H1 (cell line): Measurements from ENCODE around the gene DKKL1. TPM values are rescaled to one million over a fixed set of nuclear protein-coding genes. Genes with fewer than 3 reads are reported as not detected.

Source experiments
- CTCF ChIA-PET: fragments of 300-600 bp; sonication (Branson Sonifier 250); formaldehyde crosslinking; loops from one replicate; lab custom pipeline; 2021; ENCODE audit not compliant: partially characterized antibody; lab: Charles Lee
- POLR2A ChIA-PET: fragments of 300-600 bp; sonication (Branson Sonifier 250); formaldehyde crosslinking; loops from one replicate; lab custom pipeline; 2021; ENCODE audit warnings: inconsistent platforms; ENCODE audit not compliant: partially characterized antibody; lab: Charles Lee
- DNase-seq, 2 experiments: peaks; one replicate each; pipeline versions ENCODE4 v3.0.0 to v3.0.0-alpha.2; 2010 to 2022; ENCODE audit warnings: low spot score in 2 of 2, low read depth in 1 of 2, mixed read lengths in 1 of 2
- FAIRE-seq: peaks from 2 replicates; lab custom pipeline; 2011; peaks lifted over from hg19 to GRCh38; lab: Jason Lieb, UNC
- H2AFZ ChIP-seq: 2 replicates; pipeline ENCODE4 v1.8.1; 2012; ENCODE audit warnings: low read length, inconsistent platforms
- H2AK5ac ChIP-seq: 2 replicates; pipeline ENCODE4 v1.6.1; 2013; ENCODE audit warnings: low read depth, low read length
- H2BK120ac ChIP-seq: replicated peaks from 2 replicates; pipeline ENCODE3; 2013; ENCODE audit warnings: low read depth, low read length, inconsistent platforms
- H2BK12ac ChIP-seq: 2 replicates; pipeline ENCODE4 v1.6.1; 2013; ENCODE audit warnings: low read depth, low read length
- H2BK15ac ChIP-seq: 2 replicates; pipeline ENCODE4 v1.6.1; 2013; ENCODE audit warnings: low read length
- H2BK20ac ChIP-seq: 2 replicates; pipeline ENCODE4 v1.6.1; 2013; ENCODE audit warnings: low read length
- H2BK5ac ChIP-seq: 2 replicates; pipeline ENCODE4 v1.6.1; 2013; ENCODE audit warnings: low read depth, low read length
- H3K14ac ChIP-seq: 2 replicates; pipeline ENCODE4 v1.6.1; 2013; ENCODE audit warnings: inconsistent platforms; ENCODE audit not compliant: insufficient read length
- H3K18ac ChIP-seq: 2 replicates; pipeline ENCODE4 v1.6.1; 2013; ENCODE audit warnings: low read length; ENCODE audit errors: extremely low read depth
- H3K23ac ChIP-seq: 2 replicates; pipeline ENCODE4 v1.6.1; 2013; ENCODE audit warnings: inconsistent platforms; ENCODE audit not compliant: insufficient read length
- H3K23me2 ChIP-seq: 2 replicates; pipeline ENCODE4 v1.6.1; 2013; ENCODE audit warnings: low read depth, low read length
- H3K27ac ChIP-seq: 2 replicates; pipeline ENCODE4 v1.6.1; 2011; ENCODE audit warnings: low read depth, low read length, inconsistent platforms
- H3K27me3 ChIP-seq, 4 experiments: replicated peaks in 1 of 4; 1 replicate in 1 of 4; 2 replicates in 3 of 4; pipeline versions ENCODE4 v1.6.1 to v1.8.1; 2011 to 2013; ENCODE audit warnings: low read length in 3 of 4, mild to moderate bottlenecking in 3 of 4, inconsistent platforms in 2 of 4, mixed read lengths in 2 of 4, moderate library complexity in 1 of 4; ENCODE audit not compliant: control insufficient read depth in 3 of 4, insufficient read depth in 3 of 4; ENCODE audit errors: extremely low read depth in 1 of 4
- H3K36me3 ChIP-seq, 4 experiments: 2 replicates each; pipeline versions ENCODE4 v1.6.1 to v1.8.1; 2011 to 2013; ENCODE audit warnings: mild to moderate bottlenecking in 4 of 4, low read length in 3 of 4, moderate library complexity in 2 of 4, control low read depth in 1 of 4, inconsistent platforms in 1 of 4; ENCODE audit not compliant: insufficient read depth in 4 of 4, control insufficient read depth in 2 of 4
- H3K4ac ChIP-seq: replicated peaks from 2 replicates; pipeline ENCODE3; 2013; ENCODE audit warnings: low read length, low read depth, mixed read lengths, inconsistent platforms; ENCODE audit not compliant: insufficient read length
- H3K4me1 ChIP-seq, 4 experiments: replicated peaks in 1 of 4; 1 replicate in 1 of 4; 2 replicates in 3 of 4; pipeline versions ENCODE4 v1.6.1 to v1.8.1; 2011 to 2013; ENCODE audit warnings: low read length in 3 of 4, inconsistent platforms in 2 of 4, mixed read lengths in 1 of 4; ENCODE audit not compliant: insufficient read depth in 4 of 4, control insufficient read depth in 3 of 4
- H3K4me2 ChIP-seq, 2 experiments: 2 replicates each; pipeline versions ENCODE4 v1.6.1 to v1.8.1; 2011 to 2013; ENCODE audit warnings: low read depth in 2 of 2, low read length in 2 of 2, control low read depth in 1 of 2, inconsistent platforms in 1 of 2, mild to moderate bottlenecking in 1 of 2; ENCODE audit not compliant: insufficient read depth in 1 of 2
- H3K4me3 ChIP-seq, 4 experiments: fragments of 200-600, 300-600 bp in 1 of 4; sonication (generic), shearing (Covaris generic), sonication (Bioruptor Twin) in 1 of 4; 2 replicates each; pipeline versions ENCODE4 v1.5.1 to v1.8.1; 2011 to 2016; ENCODE audit warnings: low read length in 4 of 4, low read depth in 3 of 4, control low read depth in 2 of 4, inconsistent platforms in 2 of 4, mild to moderate bottlenecking in 2 of 4, mixed read lengths in 1 of 4, moderate library complexity in 1 of 4; ENCODE audit not compliant: insufficient read depth in 2 of 4; ENCODE audit errors: extremely low read depth in 1 of 4
- H3K56ac ChIP-seq: replicated peaks from 2 replicates; pipeline ENCODE3; 2013; ENCODE audit warnings: low read depth, mild to moderate bottlenecking, mixed read lengths, low read length, inconsistent platforms; ENCODE audit not compliant: insufficient read length
- H3K79me1 ChIP-seq: 2 replicates; pipeline ENCODE4 v1.6.1; 2013; ENCODE audit warnings: low read depth, low read length, control low read depth
- H3K79me2 ChIP-seq, 2 experiments: 2 replicates each; pipeline versions ENCODE4 v1.6.1 to v1.8.1; 2012 to 2013; ENCODE audit warnings: low read length in 2 of 2, mild to moderate bottlenecking in 2 of 2, inconsistent platforms in 1 of 2; ENCODE audit not compliant: insufficient read depth in 2 of 2, control insufficient read depth in 1 of 2
- H3K9ac ChIP-seq, 4 experiments: replicated peaks in 1 of 4; 1 replicate in 1 of 4; 2 replicates in 3 of 4; pipeline versions ENCODE4 v1.6.1 to v1.8.1; 2011 to 2013; ENCODE audit warnings: low read depth in 3 of 4, low read length in 3 of 4, control low read depth in 2 of 4, mild to moderate bottlenecking in 2 of 4, moderate library complexity in 2 of 4, inconsistent platforms in 1 of 4; ENCODE audit errors: extremely low read depth in 1 of 4
- H3K9me3 ChIP-seq, 2 experiments: 2 replicates each; pipeline versions ENCODE4 v1.6.1 to v1.8.1; 2012 to 2013; ENCODE audit warnings: mild to moderate bottlenecking in 2 of 2, moderate library complexity in 2 of 2, control low read depth in 1 of 2, inconsistent platforms in 1 of 2, low read depth in 1 of 2, low read length in 1 of 2, mixed read lengths in 1 of 2; ENCODE audit not compliant: insufficient read depth in 2 of 2
- H4K20me1 ChIP-seq, 2 experiments: replicated peaks in 1 of 2; 2 replicates each; pipeline versions ENCODE3 to v1.8.1; 2011 to 2013; ENCODE audit warnings: inconsistent platforms in 2 of 2, low read length in 2 of 2, mild to moderate bottlenecking in 1 of 2; ENCODE audit not compliant: insufficient read depth in 2 of 2, control insufficient read depth in 1 of 2
- H4K5ac ChIP-seq: 2 replicates; pipeline ENCODE4 v1.6.1; 2013; ENCODE audit warnings: low read length, low read depth, mixed read lengths, inconsistent platforms; ENCODE audit not compliant: insufficient read length
- H4K8ac ChIP-seq: 2 replicates; pipeline ENCODE4 v1.8.0; 2013; ENCODE audit warnings: mild to moderate bottlenecking, moderate library complexity, low read length, inconsistent platforms; ENCODE audit not compliant: insufficient read depth; ENCODE audit errors: extremely low read depth
- H4K91ac ChIP-seq: replicated peaks from 2 replicates; pipeline ENCODE3; 2013; ENCODE audit warnings: low read length, mixed read lengths, inconsistent platforms; ENCODE audit not compliant: insufficient read length
- CTCF ChIP-seq, 3 experiments: IDR thresholded peaks; 1 replicate in 2 of 3; 2 replicates in 1 of 3; pipeline versions ENCODE4 v1.5.1 to v1.6.1; 2011; ENCODE audit warnings: low read length in 3 of 3, mild to moderate bottlenecking in 3 of 3, inconsistent platforms in 2 of 3, low read depth in 1 of 3, moderate library complexity in 1 of 3; ENCODE audit not compliant: insufficient read depth in 1 of 3; ENCODE audit errors: control extremely low read depth in 1 of 3
- RAD21 ChIP-seq, 2 experiments: IDR thresholded peaks in 1 of 2; conservative IDR thresholded peaks in 1 of 2; 2 replicates each; pipeline ENCODE4 v1.6.1; 2011; ENCODE audit warnings: low read depth in 2 of 2, low read length in 2 of 2, improper control_type of control experiment in 1 of 2, inconsistent platforms in 1 of 2, mild to moderate bottlenecking in 1 of 2, moderate library complexity in 1 of 2
- SP1 ChIP-seq: IDR thresholded peaks from 2 replicates; pipeline ENCODE4 v1.6.1; 2011; ENCODE audit warnings: low read depth, low read length
- WGBS, 2 experiments: shearing (Covaris generic) in 1 of 2; methylation state at CpG; one replicate each; pipeline versions ENCODE4 v1.1.6 to v1.1.7; 2013 to 2015; ENCODE audit warnings: low lambda C conversion rate in 2 of 2, mixed read lengths in 2 of 2, inconsistent platforms in 1 of 2, low coverage in 1 of 2, missing lambda C conversion rate in 1 of 2; ENCODE audit not compliant: insufficient replicate concordance in 2 of 2, insufficient coverage in 1 of 2, insufficient read length in 1 of 2; ENCODE audit errors: extremely low coverage in 1 of 2, missing lambda C conversion rate in 1 of 2; 5-methylcytosine and 5-hydroxymethylcytosine counted together
- polyA plus RNA-seq, 7 experiments: library from polyadenylated mRNA; depleted of rRNA in 3 of 7; stranded (reverse) in 5 of 7; unstranded in 2 of 7; fragments of >200 nt in 5 of 7; fragments of 200-250 nt in 2 of 7; gene quantifications; 1 replicate in 5 of 7; 2 replicates in 1 of 7; 4 replicates in 1 of 7; pipeline versions ENCODE4 v1.2.1 to v1.2.3, GENCODE V29; 2011 to 2013; ENCODE audit warnings: missing spikeins in 2 of 7, mixed read lengths in 2 of 7
- total RNA-seq: library from RNA; stranded (reverse); fragmentation: NEBNext Ultra II Directional; extraction: Animal tissue kit (Norgen Biotek cat#: 25700); gene quantifications from 2 replicates; pipeline ENCODE4 v1.2.1, GENCODE V29; 2021

The DKKL1 gene
- total and polyA plus RNA-seq, 2 of the 8 experiments (the other 6 are each of a cell fraction or from before 2014, with no cell fraction given) = 2.6 to 6.8 TPM

DNA sequence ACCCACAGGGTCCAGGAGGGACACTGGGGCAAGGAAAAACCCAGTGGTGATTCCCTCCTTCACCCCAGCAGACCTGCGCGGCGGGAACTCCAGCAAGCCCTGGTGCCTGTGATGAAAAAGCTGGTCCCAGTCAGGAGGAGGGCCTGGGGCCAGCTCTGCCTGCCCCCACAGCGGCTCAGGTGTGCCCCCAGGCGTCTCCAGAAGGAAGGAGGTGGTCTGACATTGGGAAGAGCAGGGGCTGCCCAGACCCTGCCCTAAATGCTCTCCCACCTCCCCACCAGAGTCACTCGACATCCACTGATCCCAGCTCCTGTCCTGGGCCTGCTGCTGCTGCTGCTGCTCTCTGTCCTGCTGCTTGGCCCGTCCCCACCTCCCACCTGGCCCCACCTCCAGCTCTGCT, 53.4 kb downstream of the DKKL1 start:
- Histone ChIP-seq H3K79me2 (no peaks in the 10 kb centered on the region), H3K27me3 (peaks cover 4 to 10% (median 9%) of the 10 kb centered on the region in 4 experiments), H3K27ac (no peak overlapping the region), H2AFZ (0 out of 2 replicates have a peak overlapping the region, but pooled peaks have one; percentile 6), H3K4me2 (no peak overlapping the region; a peak in 1 of 4 replicates), H3K79me1 (no peaks in the 10 kb centered on the region), H3K36me3 (no peaks in the 10 kb centered on the region), H3K9ac (no peak overlapping the region), H2BK20ac (no peak overlapping the region), H3K9me3 (no peaks in the 10 kb centered on the region), H4K20me1 (no peaks in the 10 kb centered on the region), H3K4ac (no peak overlapping the region), H3K18ac (peak overlapping the region; percentile 29; the same call in 1 of the 2 replicates), H3K23ac (no peak overlapping the region), H4K5ac (no peak overlapping the region), H3K23me2 (no peaks in the 10 kb centered on the region), H2AK5ac (no peak overlapping the region), H3K4me3 (no peak overlapping the region), H3K56ac (no peak overlapping the region), H2BK15ac (peak overlapping the region; percentile 65; the same call in 1 of the 2 replicates), H2BK5ac (0 out of 2 replicates have a peak overlapping the region, but pooled peaks have one; percentile 26), H2BK120ac (no peak overlapping the region), H2BK12ac (no peak overlapping the region; the same call in 1 of the 2 replicates), H3K4me1 (peaks cover 4 to 22% (median 14%) of the 10 kb centered on the region in 4 experiments; a peak in 6 of 7 replicates), H4K8ac (no peak overlapping the region), H4K91ac (no peak overlapping the region), H3K14ac (no peak overlapping the region)
- CTCF ChIA-PET = interaction anchor here (0.7 to 14.7 kb wide), 21 partner anchors 8 to 202 kb away, joined by 3 to 291 read pairs (median 5); partner anchors contain the start of gene GFY
- no peak for FAIRE-seq
- peak in 1 of 2 experiments; percentile 70 for DNase-seq
- WGBS, 2 experiments = 50% methylated on average over 7 of the region's 7 CpGs; no CpG with 5 or more reads in 1 of the 2 experiments
- TF ChIP-seq SP1 (no peak), RAD21 (IDR thresholded peaks at IDR 0.05 in 1 of 2, conservative IDR thresholded peaks at IDR 0.05 in 1 of 2; ENCODE audit: low read depth in 2 of 2, low read length in 2 of 2) (peak; percentile 77 to 81), CTCF (IDR thresholded peaks at IDR 0.05; ENCODE audit: control extremely low read depth in 1 of 3, insufficient read depth in 1 of 3, low read depth in 1 of 3, low read length in 3 of 3) (peak; percentile 52 to 70 (median 55))
- POLR2A ChIA-PET = interaction anchor here (0.8 to 5.0 kb wide), 13 partner anchors 9 to 81 kb away, joined by 3 to 38 read pairs (median 5); partner anchors contain the start of genes ALDH16A1 and GFY
